ENCODE results near the gene KDM2B. TPM values are rescaled to one million over a fixed set of nuclear protein-coding genes. Genes with fewer than 3 reads are reported as not detected.

Gene KDM2B
- 25.2 and 34.7 TPM in 2 replicates for total RNA-seq

GRCh38 chr12:121580959-121581685 lies at the start of gene KDM2B:
TSS of gene KDM2B (minus strand) at chr12:121581023. CDS start at chr12:121580911, 112 bp downstream.

GRCh38 chr12:121626087-121626852 lies 45.4 kb upstream of the KDM2B start, which contains the start of gene ORAI1:
TSS of gene ORAI1 (plus strand) at chr12:121626530.

GRCh38 chr12:121399391-121400331 lies 181.2 kb downstream of the KDM2B start, which contains the start of gene RNF34:
TSS of gene RNF34 (plus strand) at chr12:121400118. CDS start at chr12:121400213, 95 bp downstream.

Other genes starting within 250 kb of the KDM2B start
- 124 and 129 TPM in 2 replicates for gene ANAPC5, start 228.6 kb downstream of the KDM2B start, total RNA-seq
- gene RNF34, start 180.9 kb downstream of the KDM2B start, total RNA-seq: 36.4 and 38.1 TPM in 2 replicates
- 10.8 and 16.2 TPM in 2 replicates for gene ORAI1, start 45.5 kb upstream of the KDM2B start, total RNA-seq
- under 0.01 and 0.21 TPM in 2 replicates for gene MORN3, start 88.6 kb upstream of the KDM2B start, total RNA-seq
- 9.4 and 13.9 TPM in 2 replicates for gene TMEM120B, start 131.7 kb upstream of the KDM2B start, total RNA-seq
- gene RHOF, start 212.7 kb upstream of the KDM2B start, total RNA-seq: 10.0 and 40.7 TPM in 2 replicates
- gene SETD1B, start 223.0 kb upstream of the KDM2B start, total RNA-seq: 1.4 and 2.3 TPM in 2 replicates